MM.1S (cell line): ENCODE measurements around the gene BCR.
A peak's percentile ranks its signal among the peaks of the same experiment; 100 is the strongest.

Experiments used
- DNase-seq: peaks from one replicate; pipeline ENCODE4 v3.0.0-alpha.2; 2015
- H2AFZ ChIP-seq: fragments of 300-600 bp; sonication (generic); 2 replicates; pipeline ENCODE4 v1.6.0; 2016; ENCODE audit warnings: antibody characterized with exemption, low read length
- H3F3A ChIP-seq: fragments of 300-600 bp; sonication (generic); 2 replicates; pipeline ENCODE4 v1.6.1; 2016; ENCODE audit warnings: mild to moderate bottlenecking, antibody characterized with exemption, low read length, moderate library complexity, mixed read lengths; ENCODE audit not compliant: insufficient read depth
- H3K27ac ChIP-seq: fragments of 300-600 bp; sonication (generic); 2 replicates; pipeline ENCODE4 v1.5.1; 2016; ENCODE audit warnings: mild to moderate bottlenecking, low read length
- H3K27me3 ChIP-seq: fragments of 300-600 bp; sonication (generic); replicated peaks from 2 replicates; pipeline ENCODE4 v1.6.0; 2016; ENCODE audit warnings: low read length; ENCODE audit not compliant: insufficient read depth
- H3K36me3 ChIP-seq: fragments of 300-600 bp; sonication (generic); replicated peaks from 2 replicates; pipeline ENCODE4 v1.6.1; 2016; ENCODE audit warnings: mild to moderate bottlenecking, low read length, mixed read lengths; ENCODE audit not compliant: insufficient read depth
- H3K4me1 ChIP-seq: fragments of 300-600 bp; sonication (generic); 2 replicates; pipeline ENCODE4 v1.6.1; 2016; ENCODE audit warnings: low read length, mixed read lengths
- H3K4me2 ChIP-seq: fragments of 300-600 bp; sonication (generic); 2 replicates; pipeline ENCODE4 v1.6.0; 2016; ENCODE audit warnings: low read depth, low read length
- H3K4me3 ChIP-seq: fragments of 300-600 bp; sonication (generic); 2 replicates; pipeline ENCODE4 v1.5.1; 2016; ENCODE audit warnings: low read length, mixed read lengths
- H3K79me2 ChIP-seq: fragments of 300-600 bp; sonication (generic); 2 replicates; pipeline ENCODE4 v1.6.1; 2016; ENCODE audit warnings: mixed run types, low read length, mixed read lengths
- H3K9ac ChIP-seq: fragments of 300-600 bp; sonication (generic); 2 replicates; pipeline ENCODE4 v1.6.1; 2016; ENCODE audit warnings: low read length, mixed read lengths
- H3K9me2 ChIP-seq: fragments of 300-600 bp; sonication (generic); replicated peaks from 2 replicates; pipeline ENCODE4 v1.6.1; 2016; ENCODE audit warnings: mild to moderate bottlenecking, low read length, mixed read lengths; ENCODE audit not compliant: insufficient read depth
- H3K9me3 ChIP-seq: fragments of 300-600 bp; sonication (generic); replicated peaks from 2 replicates; pipeline ENCODE4 v1.6.1; 2016; ENCODE audit warnings: mild to moderate bottlenecking, low read length, mixed read lengths; ENCODE audit not compliant: insufficient read depth
- H4K20me1 ChIP-seq: fragments of 300-600 bp; sonication (generic); 2 replicates; pipeline ENCODE4 v1.6.1; 2016; ENCODE audit warnings: mild to moderate bottlenecking, low read length, moderate library complexity, mixed read lengths; ENCODE audit not compliant: insufficient read depth
- EZH2 ChIP-seq: fragments of 300-600 bp; sonication (generic); optimal IDR thresholded peaks from 2 replicates; pipeline ENCODE3; 2017; ENCODE audit warnings: low read depth, mild to moderate bottlenecking, antibody characterized with exemption, low read length, mixed read lengths
- EZH2phosphoT487 ChIP-seq: fragments of 300-600 bp; sonication (generic); IDR thresholded peaks from 2 replicates; pipeline ENCODE4 v1.6.1; 2018; ENCODE audit warnings: antibody characterized with exemption, low read length
- TF ChIP-seq, protein P1 (sequence below): fragments of 300-600 bp; sonication (generic); IDR thresholded peaks from 2 replicates; pipeline ENCODE4 v1.5.1; 2016; ENCODE audit warnings: antibody characterized with exemption, low read length, mixed read lengths

The BCR gene

GRCh38 chr22:23281053-23281405, 100.7 kb downstream of the BCR start:
- Histone ChIP-seq H3K4me1 (peaks cover 23% of the 10 kb centered on the region), H3K36me3 (no peaks in the 10 kb centered on the region), H3K9me3 (no peaks in the 10 kb centered on the region), H3K9ac (peak overlapping the region; percentile 26; the same call in 1 of the 2 replicates), H3K27ac (peak overlapping the region; percentile 74; the same call in 1 of the 2 replicates), H3K4me3 (no peak overlapping the region), H3K27me3 (no peaks in the 10 kb centered on the region), H3K4me2 (peak overlapping the region; percentile 27; the same call in 1 of the 2 replicates), H3F3A (peaks cover 10% of the 10 kb centered on the region; the same call in 1 of the 2 replicates), H2AFZ (no peak overlapping the region), H3K9me2 (no peaks in the 10 kb centered on the region), H3K79me2 (peaks cover 50% of the 10 kb centered on the region), H4K20me1 (no peaks in the 10 kb centered on the region)
- TF ChIP-seq EZH2: no peak
- TF ChIP-seq EZH2phosphoT487: no peak
- TF ChIP-seq, protein P1, sequence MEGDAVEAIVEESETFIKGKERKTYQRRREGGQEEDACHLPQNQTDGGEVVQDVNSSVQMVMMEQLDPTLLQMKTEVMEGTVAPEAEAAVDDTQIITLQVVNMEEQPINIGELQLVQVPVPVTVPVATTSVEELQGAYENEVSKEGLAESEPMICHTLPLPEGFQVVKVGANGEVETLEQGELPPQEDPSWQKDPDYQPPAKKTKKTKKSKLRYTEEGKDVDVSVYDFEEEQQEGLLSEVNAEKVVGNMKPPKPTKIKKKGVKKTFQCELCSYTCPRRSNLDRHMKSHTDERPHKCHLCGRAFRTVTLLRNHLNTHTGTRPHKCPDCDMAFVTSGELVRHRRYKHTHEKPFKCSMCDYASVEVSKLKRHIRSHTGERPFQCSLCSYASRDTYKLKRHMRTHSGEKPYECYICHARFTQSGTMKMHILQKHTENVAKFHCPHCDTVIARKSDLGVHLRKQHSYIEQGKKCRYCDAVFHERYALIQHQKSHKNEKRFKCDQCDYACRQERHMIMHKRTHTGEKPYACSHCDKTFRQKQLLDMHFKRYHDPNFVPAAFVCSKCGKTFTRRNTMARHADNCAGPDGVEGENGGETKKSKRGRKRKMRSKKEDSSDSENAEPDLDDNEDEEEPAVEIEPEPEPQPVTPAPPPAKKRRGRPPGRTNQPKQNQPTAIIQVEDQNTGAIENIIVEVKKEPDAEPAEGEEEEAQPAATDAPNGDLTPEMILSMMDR: no peak
- no peak for DNase-seq

DNA sequence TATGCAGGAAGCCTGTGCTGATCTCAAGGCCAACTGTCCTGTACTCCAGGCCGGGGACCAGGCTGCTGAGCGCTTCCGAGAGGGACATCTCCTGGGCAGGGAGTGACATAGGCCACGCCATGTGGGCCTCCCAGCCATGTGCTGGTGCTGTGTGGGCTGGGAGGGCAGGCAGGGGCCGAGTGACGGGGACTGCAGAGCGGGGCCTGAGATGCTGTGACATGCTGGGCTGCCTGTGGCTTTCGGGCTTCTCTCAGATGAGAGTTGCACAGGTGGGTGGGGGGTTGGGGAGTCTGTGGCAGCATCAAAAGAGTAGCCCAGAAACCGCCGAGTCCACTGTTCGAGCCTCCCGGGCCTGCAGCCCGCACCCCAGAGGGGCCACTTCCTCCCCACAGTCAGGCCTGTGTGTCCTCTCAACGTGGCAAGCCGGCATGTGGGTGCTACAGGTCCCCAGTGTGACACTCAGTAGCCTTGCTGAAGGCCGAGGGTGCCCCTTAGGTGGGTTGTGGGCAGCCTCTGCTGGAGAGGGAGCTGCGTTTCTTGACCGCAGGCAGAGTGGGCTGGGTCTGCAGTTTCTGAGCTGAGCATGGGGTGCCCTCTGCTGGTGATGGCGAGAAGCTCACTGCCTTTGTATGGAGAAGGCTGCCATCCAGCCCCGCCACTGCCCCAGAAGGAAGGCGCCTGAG, 101.2 kb downstream of the BCR start:
- H3K4me1 ChIP-seq: peaks cover 23% of the 10 kb centered on the region
- peaks cover 50% of the 10 kb centered on the region for H3K79me2 ChIP-seq
- H3K4me2 ChIP-seq: peak overlapping the region; percentile 27; the same call in 1 of the 2 replicates
- no peaks in the 10 kb centered on the region for H4K20me1 ChIP-seq
- no peaks in the 10 kb centered on the region for H3K36me3 ChIP-seq
- H2AFZ ChIP-seq: no peak overlapping the region
- H3K9ac ChIP-seq: peak overlapping the region; percentile 26; the same call in 1 of the 2 replicates
- DNase-seq: peak; percentile 77
- no peak overlapping the region for H3K4me3 ChIP-seq
- H3K9me2 ChIP-seq: no peaks in the 10 kb centered on the region
- peaks cover 10% of the 10 kb centered on the region; the same call in 1 of the 2 replicates for H3F3A ChIP-seq
- no peaks in the 10 kb centered on the region for H3K27me3 ChIP-seq
- peak overlapping the region; percentile 74; the same call in 1 of the 2 replicates for H3K27ac ChIP-seq
- no peaks in the 10 kb centered on the region for H3K9me3 ChIP-seq
- TF ChIP-seq, protein P1: peak; percentile 84
- TF ChIP-seq EZH2phosphoT487: no peak

DNA sequence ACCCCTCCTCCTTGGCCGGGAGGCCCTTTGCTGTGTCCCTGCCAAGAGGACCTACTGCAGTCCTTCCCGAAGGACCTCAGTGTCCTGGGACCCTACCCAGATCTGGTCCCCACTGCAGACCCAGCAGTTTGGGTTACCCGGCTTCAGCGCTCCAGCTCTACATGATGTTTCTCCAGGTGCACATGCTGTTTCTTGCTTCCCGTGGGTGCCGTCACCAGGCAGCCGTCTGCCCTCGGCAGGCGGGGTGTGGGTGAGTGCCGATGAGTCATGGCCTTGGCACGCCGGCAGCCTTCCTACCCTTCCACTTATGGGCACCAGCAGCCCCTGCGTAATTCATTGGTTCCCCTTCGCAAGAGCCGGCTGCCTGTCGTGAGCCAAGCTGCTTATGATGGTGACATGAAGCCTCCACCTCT, 101.8 kb downstream of the BCR start:
- no peak for DNase-seq
- Histone ChIP-seq H3K4me1 (peaks cover 23% of the 10 kb centered on the region), H3K9me2 (no peaks in the 10 kb centered on the region), H3K79me2 (peaks cover 50% of the 10 kb centered on the region), H3F3A (peaks cover 10% of the 10 kb centered on the region; the same call in 1 of the 2 replicates), H3K9me3 (no peaks in the 10 kb centered on the region), H3K27me3 (no peaks in the 10 kb centered on the region), H3K27ac (no peak overlapping the region), H4K20me1 (no peaks in the 10 kb centered on the region), H2AFZ (no peak overlapping the region), H3K4me3 (no peak overlapping the region), H3K4me2 (no peak overlapping the region), H3K36me3 (no peaks in the 10 kb centered on the region), H3K9ac (no peak overlapping the region)
- TF ChIP-seq, protein P1: no peak
- TF ChIP-seq EZH2phosphoT487: no peak
- no peak for TF ChIP-seq EZH2
